Endodermal cell (in vitro differentiated cells): ENCODE measurements around the gene VRTN. TPM values are rescaled to one million over a fixed set of nuclear protein-coding genes. Genes with fewer than 3 reads are reported as not detected.

ENCODE experiments used
- DNase-seq: peaks from one replicate; pipeline ENCODE4 v3.0.0-alpha.2; 2017
- H3K27ac ChIP-seq: 2 replicates; pipeline ENCODE4 v1.5.1; 2013; ENCODE audit warnings: mild to moderate bottlenecking, low read depth, low read length, moderate library complexity
- H3K27me3 ChIP-seq: 2 replicates; pipeline ENCODE4 v1.6.1; 2013; ENCODE audit warnings: mild to moderate bottlenecking, low read length, moderate library complexity; ENCODE audit not compliant: insufficient read depth, control insufficient read depth, poor library complexity, severe bottlenecking
- H3K36me3 ChIP-seq: 2 replicates; pipeline ENCODE4 v1.7.0; 2013; ENCODE audit warnings: mild to moderate bottlenecking, low read length, moderate library complexity; ENCODE audit not compliant: control insufficient read depth, insufficient read depth
- H3K4me1 ChIP-seq: one replicate; pipeline ENCODE4 v1.7.0; 2013; ENCODE audit warnings: low read length; ENCODE audit not compliant: control insufficient read depth, insufficient read depth
- H3K4me3 ChIP-seq: 2 replicates; pipeline ENCODE4 v1.5.1; 2013; ENCODE audit warnings: mild to moderate bottlenecking, low read length, moderate library complexity
- H3K9ac ChIP-seq: 2 replicates; pipeline ENCODE4 v1.6.1; 2013; ENCODE audit warnings: mild to moderate bottlenecking, low read length, moderate library complexity; ENCODE audit not compliant: poor library complexity, severe bottlenecking; ENCODE audit errors: extremely low read depth
- H3K9me3 ChIP-seq: 2 replicates; pipeline ENCODE4 v1.6.1; 2013; ENCODE audit warnings: mild to moderate bottlenecking, low read length, moderate library complexity; ENCODE audit not compliant: control insufficient read depth
- H3K27ac Mint-ChIP-seq: 2 replicates; pipeline ENCODE4 v1.8.0; 2020; ENCODE audit warnings: mixed read lengths
- H3K27me3 Mint-ChIP-seq: 2 replicates; pipeline ENCODE4 v1.8.0; 2021; ENCODE audit warnings: mild to moderate bottlenecking, mixed read lengths; ENCODE audit not compliant: insufficient read depth
- H3K36me3 Mint-ChIP-seq: 2 replicates; pipeline ENCODE4 v1.8.0; 2020; ENCODE audit warnings: low read depth, mixed read lengths
- H3K4me1 Mint-ChIP-seq: 2 replicates; pipeline ENCODE4 v1.8.0; 2020; ENCODE audit warnings: mixed read lengths
- H3K4me3 Mint-ChIP-seq: 2 replicates; pipeline ENCODE4 v1.8.0; 2020; ENCODE audit warnings: mild to moderate bottlenecking, moderate library complexity, mixed read lengths
- H3K9me3 Mint-ChIP-seq: 2 replicates; pipeline ENCODE4 v1.8.0; 2020; ENCODE audit warnings: mild to moderate bottlenecking, mixed read lengths
- WGBS, 2 experiments: methylation state at CpG; one replicate each; pipeline versions ENCODE4 v1.1.5 to v1.1.7; 2013; ENCODE audit warnings: missing lambda C conversion rate in 2 of 2, mixed read lengths in 1 of 2; ENCODE audit not compliant: insufficient coverage in 1 of 2, insufficient read length in 1 of 2; 5-methylcytosine and 5-hydroxymethylcytosine counted together
- total RNA-seq, 2 donors: library from RNA; stranded (reverse); fragmentation: NEBNext Ultra II Directional in 1 of 2; extraction: Animal tissue kit (Norgen Biotek cat#: 25700) in 1 of 2; gene quantifications; 2 replicates in 1 of 2; 3 replicates in 1 of 2; pipeline ENCODE4 v1.2.1, GENCODE V29; 2021
- TF ChIP-seq, protein P1 (sequence below): fragments of 200-600 bp; sonication (generic); conservative IDR thresholded peaks from 2 replicates; pipeline ENCODE4 v1.5.0; 2021; ENCODE audit warnings: antibody characterized with exemption, mild to moderate bottlenecking

VRTN gene
- total RNA-seq, 2 donors from 2014 or later, result 61.8 to 108 TPM

GRCh38 chr14:74314576-74314975 is 33.7 kb upstream of the VRTN start:
- Mint-ChIP-seq H3K9me3 (no peaks in the 10 kb centered on the region), H3K36me3 (no peaks in the 10 kb centered on the region), H3K4me1 (no peaks in the 10 kb centered on the region), H3K27ac (no peak overlapping the region), H3K4me3 (no peak overlapping the region), H3K27me3 (peaks cover 2% of the 10 kb centered on the region)
- WGBS, 2 experiments, result 93 to 97% methylated on average over 4 of the region's 4 CpGs
- H3K36me3 ChIP-seq, result no peaks in the 10 kb centered on the region
- no peak overlapping the region for H3K9ac ChIP-seq
- DNase-seq, result no peak
- no peak overlapping the region for H3K27ac ChIP-seq
- no peaks in the 10 kb centered on the region for H3K27me3 ChIP-seq
- no peaks in the 10 kb centered on the region for H3K9me3 ChIP-seq
- no peak overlapping the region for H3K4me3 ChIP-seq
- no peaks in the 10 kb centered on the region for H3K4me1 ChIP-seq
- TF ChIP-seq, protein P1, sequence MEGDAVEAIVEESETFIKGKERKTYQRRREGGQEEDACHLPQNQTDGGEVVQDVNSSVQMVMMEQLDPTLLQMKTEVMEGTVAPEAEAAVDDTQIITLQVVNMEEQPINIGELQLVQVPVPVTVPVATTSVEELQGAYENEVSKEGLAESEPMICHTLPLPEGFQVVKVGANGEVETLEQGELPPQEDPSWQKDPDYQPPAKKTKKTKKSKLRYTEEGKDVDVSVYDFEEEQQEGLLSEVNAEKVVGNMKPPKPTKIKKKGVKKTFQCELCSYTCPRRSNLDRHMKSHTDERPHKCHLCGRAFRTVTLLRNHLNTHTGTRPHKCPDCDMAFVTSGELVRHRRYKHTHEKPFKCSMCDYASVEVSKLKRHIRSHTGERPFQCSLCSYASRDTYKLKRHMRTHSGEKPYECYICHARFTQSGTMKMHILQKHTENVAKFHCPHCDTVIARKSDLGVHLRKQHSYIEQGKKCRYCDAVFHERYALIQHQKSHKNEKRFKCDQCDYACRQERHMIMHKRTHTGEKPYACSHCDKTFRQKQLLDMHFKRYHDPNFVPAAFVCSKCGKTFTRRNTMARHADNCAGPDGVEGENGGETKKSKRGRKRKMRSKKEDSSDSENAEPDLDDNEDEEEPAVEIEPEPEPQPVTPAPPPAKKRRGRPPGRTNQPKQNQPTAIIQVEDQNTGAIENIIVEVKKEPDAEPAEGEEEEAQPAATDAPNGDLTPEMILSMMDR, result no peak

GRCh38 chr14:74324931-74325361 is 23.3 kb upstream of the VRTN start:
- WGBS, 2 experiments, result 59 to 63% methylated on average over 2 to 3 of the region's 3 CpGs
- DNase-seq, result peak; percentile 72

GRCh38 chr14:74325446-74325845 is 22.8 kb upstream of the VRTN start:
- peak overlapping the region; percentile 98 for H3K27ac Mint-ChIP-seq
- Histone ChIP-seq H3K36me3 (peaks cover 5% of the 10 kb centered on the region), H3K9me3 (no peaks in the 10 kb centered on the region), H3K27ac (peak overlapping the region; percentile 94), H3K27me3 (no peaks in the 10 kb centered on the region), H3K4me1 (peaks cover 21% of the 10 kb centered on the region), H3K9ac (peak overlapping the region; percentile 77), H3K4me3 (peak overlapping the region; percentile 32)
- H3K27me3 Mint-ChIP-seq, result no peaks in the 10 kb centered on the region
- H3K9me3 Mint-ChIP-seq, result no peaks in the 10 kb centered on the region
- peaks cover 15% of the 10 kb centered on the region for H3K36me3 Mint-ChIP-seq
- WGBS, 2 experiments, result 69 to 75% methylated on average over 3 of the region's 3 CpGs
- TF ChIP-seq, protein P1, result no peak
- DNase-seq, result no peak
- H3K4me3 Mint-ChIP-seq, result peak overlapping the region; percentile 17
- peaks cover 40% of the 10 kb centered on the region for H3K4me1 Mint-ChIP-seq

More at GRCh38 chr14:74324931-74325361, 23.3 kb upstream of the VRTN start:
- Mint-ChIP-seq H3K9me3 (no peaks in the 10 kb centered on the region), H3K27ac (peak overlapping the region; percentile 98), H3K4me1 (peaks cover 38% of the 10 kb centered on the region), H3K4me3 (peak overlapping the region; percentile 17), H3K36me3 (peaks cover 15% of the 10 kb centered on the region), H3K27me3 (no peaks in the 10 kb centered on the region)
- TF ChIP-seq, protein P1, result peak; percentile 85
- H3K4me1 ChIP-seq, result peaks cover 18% of the 10 kb centered on the region
- no peaks in the 10 kb centered on the region for H3K9me3 ChIP-seq
- H3K4me3 ChIP-seq, result no peak overlapping the region
- H3K27ac ChIP-seq, result peak overlapping the region; percentile 2
- H3K36me3 ChIP-seq, result peaks cover 5% of the 10 kb centered on the region
- peak overlapping the region; percentile 77 for H3K9ac ChIP-seq
- H3K27me3 ChIP-seq, result no peaks in the 10 kb centered on the region
